Measurements from ENCODE around the gene SPEG.

SPEG gene

DNA sequence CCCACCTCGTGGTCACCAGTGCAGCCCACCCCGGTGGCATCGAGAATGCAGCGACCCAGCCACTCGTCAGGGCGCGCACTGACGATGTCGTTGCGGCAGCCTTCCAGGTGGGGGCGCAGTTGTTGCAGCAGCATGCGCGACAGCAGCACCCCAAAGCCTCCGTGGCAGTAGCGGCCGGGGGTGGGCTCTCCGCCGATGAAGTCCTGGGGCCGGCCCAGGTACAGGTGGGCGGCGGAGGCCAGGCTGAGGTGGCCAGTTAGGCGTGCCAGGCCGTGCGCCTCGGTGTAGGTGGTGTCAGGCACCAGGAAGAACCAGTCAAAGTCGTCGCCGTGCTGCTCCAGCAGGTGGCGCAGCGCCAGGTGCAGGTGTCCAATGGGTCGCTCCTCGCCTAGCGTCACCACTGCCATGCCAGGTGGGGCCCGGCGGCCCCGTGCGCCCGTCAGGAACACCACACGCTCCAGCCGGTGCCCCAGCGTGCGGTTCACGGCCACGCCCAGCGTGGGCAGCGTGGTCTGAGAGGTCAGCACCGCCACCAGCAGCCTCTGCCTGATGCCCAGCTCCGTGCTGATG lies 107.1 kb downstream of the SPEG start:
- FAIRE-seq (peak; percentile 92), DNase-seq (ENCODE audit: insufficient read length, low spot score) (peak; percentile 94)

DNA sequence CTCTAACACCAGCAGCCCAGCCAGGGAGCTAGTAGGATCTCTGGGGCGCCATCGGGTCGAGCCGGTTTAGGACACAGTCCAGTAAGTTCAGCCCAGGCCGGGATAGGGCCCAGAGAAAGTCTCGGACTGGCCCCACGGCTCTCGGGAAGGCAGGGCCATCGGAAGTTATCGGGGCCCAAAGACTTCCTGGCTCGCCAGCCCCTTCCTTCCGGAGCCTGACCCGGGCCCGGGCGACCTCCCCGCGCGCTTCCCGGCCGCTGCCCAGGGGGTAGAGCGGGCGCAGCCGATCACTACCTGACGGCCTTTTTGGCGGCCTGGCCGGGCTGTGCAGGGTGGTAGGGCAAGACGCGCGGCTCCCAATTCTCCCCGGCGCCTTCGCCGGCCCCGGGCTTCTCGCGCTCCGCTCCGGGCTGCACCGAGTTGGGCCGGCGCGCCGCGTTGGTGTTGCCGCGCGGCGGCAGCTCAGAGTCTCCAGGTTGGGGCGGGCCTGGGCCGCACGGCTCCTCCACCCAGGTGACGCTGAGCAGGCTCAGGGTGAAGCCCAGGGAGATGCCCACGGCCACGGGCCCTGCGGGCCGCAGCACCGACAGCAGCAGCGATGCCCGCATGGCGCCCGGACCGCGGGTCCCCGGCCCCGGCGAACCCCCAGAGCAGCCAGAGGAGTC lies 108.4 kb downstream of the SPEG start:
- FAIRE-seq (peak; percentile 86), DNase-seq (ENCODE audit: insufficient read length, low spot score) (peak; percentile 46)

GRCh38 chr2:219543596-219544358 lies 109.1 kb downstream of the SPEG start, which contains the start of the genes CHPF and TMEM198:
Gene CHPF (minus strand): TSS chr2:219543809. CDS start chr2:219543538, 271 bp downstream.
Gene TMEM198 (plus strand): TSS chr2:219544028. CDS start chr2:219544728, 700 bp downstream.
- DNase-seq (ENCODE audit: insufficient read length, low spot score) = peak; percentile 99
- peak; percentile 99 for FAIRE-seq

DNA sequence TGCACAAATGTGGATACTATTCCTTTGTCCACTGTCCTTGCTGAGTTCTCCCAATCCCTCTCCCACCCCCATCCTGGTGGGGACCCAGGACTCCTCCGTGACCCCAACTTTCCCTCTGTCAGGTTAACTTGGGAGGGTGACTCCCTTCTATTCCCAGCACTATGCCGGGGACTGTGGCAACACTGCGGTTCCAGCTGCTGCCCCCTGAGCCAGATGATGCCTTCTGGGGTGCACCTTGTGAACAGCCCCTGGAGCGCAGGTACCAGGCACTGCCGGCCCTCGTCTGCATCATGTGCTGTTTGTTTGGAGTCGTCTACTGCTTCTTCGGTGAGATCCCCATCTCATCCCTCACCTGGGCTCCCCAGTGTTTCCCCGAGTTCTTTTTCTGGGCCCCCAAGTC lies 109.9 kb downstream of the SPEG start:
- DNase-seq (ENCODE audit: insufficient read length, low spot score) = no peak
- no peak for FAIRE-seq

GRCh38 chr2:219545295-219545942 lies 110.8 kb downstream of the SPEG start:
- no peak for FAIRE-seq
- DNase-seq (ENCODE audit: insufficient read length, low spot score) = no peak

DNA sequence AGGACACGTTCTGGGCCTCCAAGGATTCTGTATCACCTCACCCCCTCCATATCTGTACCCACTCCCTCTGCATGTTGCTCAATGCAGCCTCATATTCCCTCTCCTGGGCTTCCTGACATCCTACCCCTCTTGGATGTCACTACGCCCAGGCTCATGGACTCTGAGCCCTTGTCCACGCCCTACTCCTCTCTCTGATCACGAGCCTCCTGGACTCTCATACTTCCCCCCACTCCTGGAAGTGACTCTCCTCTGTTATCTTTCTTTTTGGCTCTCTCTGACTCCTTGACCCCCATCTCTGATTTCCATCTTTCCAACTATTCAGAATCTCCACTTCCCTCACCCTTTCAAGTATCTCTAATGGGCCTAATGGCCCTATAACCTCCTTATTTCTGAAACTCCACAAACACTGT lies 111.3 kb downstream of the SPEG start:
- no peak for FAIRE-seq
- DNase-seq (ENCODE audit: insufficient read length, low spot score) = no peak

GRCh38 chr2:219547621-219548020 lies 113.0 kb downstream of the SPEG start:
- DNase-seq (ENCODE audit: insufficient read length, low spot score) (no peak), FAIRE-seq (no peak)
